B cell (primary cell): Measurements from ENCODE around the gene GNG13.

Source experiments
- EZH2 ChIP-seq: IDR thresholded peaks from 2 replicates; pipeline ENCODE4 v1.6.1; 2012; ENCODE audit warnings: borderline replicate concordance, low read depth, mild to moderate bottlenecking, moderate library complexity, low read length; ENCODE audit not compliant: insufficient read depth, poor library complexity, severe bottlenecking
- TF ChIP-seq, protein P1 (sequence below): fragments of 200-600 bp; IDR thresholded peaks from one replicate; pipeline ENCODE4 v1.8.0; 2022; ENCODE audit warnings: antibody characterized with exemption, mild to moderate bottlenecking

DNA sequence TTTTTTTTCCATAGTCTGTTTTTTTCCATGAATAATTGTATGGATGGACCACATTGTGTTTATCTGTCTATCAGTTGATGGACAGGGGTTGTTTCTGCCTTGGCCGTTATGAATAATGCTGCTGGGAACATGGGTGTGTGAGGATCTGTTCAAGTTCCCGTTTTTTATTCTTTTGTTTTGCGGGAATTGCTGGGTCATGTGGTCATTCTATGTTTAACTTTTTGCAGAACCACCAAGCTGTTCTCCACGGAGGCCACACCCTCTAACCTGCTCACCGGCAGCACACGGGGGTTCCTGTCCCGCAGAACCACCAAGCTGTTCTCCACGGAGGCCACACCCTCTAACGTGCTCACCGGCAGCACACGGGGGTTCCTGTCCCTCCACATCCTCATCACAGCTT is 45.9 kb downstream of the GNG13 start:
- TF ChIP-seq, protein P1, sequence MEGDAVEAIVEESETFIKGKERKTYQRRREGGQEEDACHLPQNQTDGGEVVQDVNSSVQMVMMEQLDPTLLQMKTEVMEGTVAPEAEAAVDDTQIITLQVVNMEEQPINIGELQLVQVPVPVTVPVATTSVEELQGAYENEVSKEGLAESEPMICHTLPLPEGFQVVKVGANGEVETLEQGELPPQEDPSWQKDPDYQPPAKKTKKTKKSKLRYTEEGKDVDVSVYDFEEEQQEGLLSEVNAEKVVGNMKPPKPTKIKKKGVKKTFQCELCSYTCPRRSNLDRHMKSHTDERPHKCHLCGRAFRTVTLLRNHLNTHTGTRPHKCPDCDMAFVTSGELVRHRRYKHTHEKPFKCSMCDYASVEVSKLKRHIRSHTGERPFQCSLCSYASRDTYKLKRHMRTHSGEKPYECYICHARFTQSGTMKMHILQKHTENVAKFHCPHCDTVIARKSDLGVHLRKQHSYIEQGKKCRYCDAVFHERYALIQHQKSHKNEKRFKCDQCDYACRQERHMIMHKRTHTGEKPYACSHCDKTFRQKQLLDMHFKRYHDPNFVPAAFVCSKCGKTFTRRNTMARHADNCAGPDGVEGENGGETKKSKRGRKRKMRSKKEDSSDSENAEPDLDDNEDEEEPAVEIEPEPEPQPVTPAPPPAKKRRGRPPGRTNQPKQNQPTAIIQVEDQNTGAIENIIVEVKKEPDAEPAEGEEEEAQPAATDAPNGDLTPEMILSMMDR, result no peak
- TF ChIP-seq EZH2, result no peak
